Left ventricle myocardium inferior (tissue), 1 donor: Measurements from ENCODE around the gene ESF1. TPM values are rescaled to one million over a fixed set of nuclear protein-coding genes. Genes with fewer than 3 reads are reported as not detected.

Experiments used
- DNase-seq: peaks from one replicate; pipeline ENCODE4 v3.0.0-alpha.2; 2020
- H3K27ac ChIP-seq: fragments of 200-600 bp; replicated peaks from 2 replicates; pipeline ENCODE4 v1.8.0; 2021
- H3K27me3 ChIP-seq: fragments of 200-600 bp; 2 replicates; pipeline ENCODE4 v1.8.0; 2021; ENCODE audit warnings: low read depth
- H3K36me3 ChIP-seq: fragments of 200-600 bp; 2 replicates; pipeline ENCODE4 v1.8.0; 2021
- H3K4me1 ChIP-seq: fragments of 200-600 bp; 2 replicates; pipeline ENCODE4 v1.8.0; 2021
- H3K4me3 ChIP-seq: fragments of 200-600 bp; 2 replicates; pipeline ENCODE4 v1.8.0; 2021; ENCODE audit warnings: mild to moderate bottlenecking, moderate library complexity
- H3K9me3 ChIP-seq: fragments of 200-600 bp; replicated peaks from 2 replicates; pipeline ENCODE4 v1.8.0; 2021
- CTCF ChIP-seq: fragments of 200-600 bp; IDR thresholded peaks from 2 replicates; pipeline ENCODE4 v1.8.0; 2021; ENCODE audit warnings: antibody characterized with exemption, mild to moderate bottlenecking, borderline replicate concordance
- intact Hi-C: fragments of 100-400 bp; cut with micrococcal nuclease; formaldehyde crosslinking; loops from one replicate; pipeline ENCODE4 v1.11.0; 2022
- total RNA-seq: library from RNA; stranded (reverse); fragmentation: NEBNext Ultra II Directional; extraction: Animal tissue kit (Norgen Biotek cat#: 25700); gene quantifications from one replicate; pipeline ENCODE4 v1.2.1, GENCODE V29; 2021
- donor health status: DM: no; HTN: yes; CAD: no; lungs with severe emphysema.

ESF1 gene
- total RNA-seq, 1 donor from 2014 or later: 15.5 TPM

GRCh38 chr20:13718171-13718570, 66.5 kb downstream of the ESF1 start:
- no peak for TF ChIP-seq CTCF
- Histone ChIP-seq H3K4me3 (no peak overlapping the region), H3K36me3 (peaks cover 42% of the 10 kb centered on the region), H3K4me1 (no peaks in the 10 kb centered on the region), H3K27me3 (no peaks in the 10 kb centered on the region), H3K27ac (no peak overlapping the region), H3K9me3 (no peaks in the 10 kb centered on the region)
- DNase-seq: no peak
- intact Hi-C loops: no loop called here

DNA sequence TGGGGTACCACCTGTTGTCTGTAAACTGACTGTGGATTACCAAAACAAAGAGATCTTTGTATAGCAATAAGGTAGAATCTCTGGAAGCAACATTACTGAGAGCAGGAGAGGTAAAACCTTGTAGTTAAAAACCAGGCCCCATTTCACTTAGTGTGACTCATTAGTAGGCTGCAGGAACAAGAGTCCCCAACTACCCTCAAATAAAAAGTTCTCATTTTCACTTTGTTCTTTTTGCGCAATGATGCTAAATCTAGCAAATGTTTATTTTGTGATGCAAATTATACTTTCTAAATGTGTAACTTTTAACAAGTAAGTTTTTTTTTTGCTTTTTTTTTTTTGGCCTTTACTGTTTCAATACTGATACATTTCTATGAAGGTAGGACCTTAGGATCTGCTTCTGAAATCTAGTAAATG, 67.1 kb downstream of the ESF1 start:
- H3K9me3 ChIP-seq: no peaks in the 10 kb centered on the region
- intact Hi-C loops: no loop called here
- no peak for TF ChIP-seq CTCF
- no peaks in the 10 kb centered on the region for H3K27me3 ChIP-seq
- H3K4me1 ChIP-seq: no peaks in the 10 kb centered on the region
- no peak overlapping the region for H3K27ac ChIP-seq
- peaks cover 45% of the 10 kb centered on the region for H3K36me3 ChIP-seq
- no peak overlapping the region for H3K4me3 ChIP-seq
- DNase-seq: no peak

DNA sequence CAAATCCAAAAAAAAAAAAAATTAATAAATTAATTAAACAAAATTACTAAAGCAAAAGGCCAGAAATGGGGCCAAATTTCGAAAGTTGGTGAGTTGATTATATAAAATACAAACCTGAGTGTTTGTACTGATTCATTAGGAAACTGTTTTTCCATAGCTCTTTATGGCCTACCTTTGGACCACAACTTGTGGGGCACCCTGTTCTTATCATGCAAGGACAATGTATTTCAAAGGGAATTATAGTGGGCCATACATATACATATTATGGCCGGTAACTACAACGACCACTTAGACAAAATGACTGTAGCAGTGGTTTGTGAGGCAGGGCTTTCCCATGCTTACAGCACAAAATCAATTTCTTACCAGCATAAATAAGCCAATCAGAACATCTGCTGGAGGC, 69.5 kb downstream of the ESF1 start:
- no peaks in the 10 kb centered on the region for H3K4me1 ChIP-seq
- H3K27me3 ChIP-seq: no peaks in the 10 kb centered on the region
- no peak for TF ChIP-seq CTCF
- no peak for DNase-seq
- H3K9me3 ChIP-seq: peaks cover 16% of the 10 kb centered on the region
- H3K27ac ChIP-seq: no peak overlapping the region
- intact Hi-C loops: no loop called here
- H3K4me3 ChIP-seq: no peak overlapping the region
- peaks cover 52% of the 10 kb centered on the region for H3K36me3 ChIP-seq

DNA sequence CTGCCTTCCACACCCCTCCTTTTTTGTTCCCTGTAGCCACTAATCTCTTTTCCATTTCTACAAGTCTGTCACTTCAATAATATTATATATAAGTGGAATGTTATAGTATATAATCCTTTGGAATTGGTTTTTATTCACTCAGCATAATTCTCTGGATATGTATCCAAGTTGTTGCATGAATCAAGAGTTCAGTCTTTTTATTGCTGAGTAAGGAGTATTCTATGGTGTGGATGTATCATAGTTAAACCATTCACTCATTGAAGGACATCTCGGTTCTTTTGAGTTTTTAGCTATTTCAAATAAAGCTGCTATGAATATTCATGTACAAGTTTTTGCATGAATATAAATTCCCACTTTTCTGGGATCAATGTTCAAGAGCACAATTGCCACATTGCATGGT, 76.5 kb downstream of the ESF1 start:
- Histone ChIP-seq H3K27me3 (no peaks in the 10 kb centered on the region), H3K9me3 (peaks cover 16% of the 10 kb centered on the region), H3K36me3 (peaks cover 10% of the 10 kb centered on the region), H3K4me3 (no peak overlapping the region), H3K27ac (no peak overlapping the region), H3K4me1 (no peaks in the 10 kb centered on the region)
- no peak for DNase-seq
- intact Hi-C loops: no loop called here
- TF ChIP-seq CTCF: no peak

DNA sequence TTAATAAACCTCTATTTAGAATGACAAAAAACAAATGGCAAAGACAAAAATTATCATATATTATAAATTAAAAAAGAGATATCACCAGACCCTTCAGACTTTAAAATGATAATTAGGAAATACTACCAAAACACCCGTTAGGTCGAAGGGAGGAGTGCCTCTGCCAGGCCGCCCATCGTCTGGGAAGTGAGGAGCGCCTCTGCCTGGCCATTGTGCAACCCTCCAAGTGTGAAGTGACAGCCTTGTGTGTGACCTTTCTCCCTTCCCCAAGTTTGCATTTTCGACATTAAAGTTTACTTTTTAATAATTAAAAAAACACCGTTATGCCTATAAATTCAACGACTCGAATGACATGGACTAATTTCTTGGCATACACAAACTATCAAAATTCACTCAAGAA, 81.5 kb downstream of the ESF1 start:
- Histone ChIP-seq H3K9me3 (no peaks in the 10 kb centered on the region), H3K4me1 (no peaks in the 10 kb centered on the region), H3K36me3 (no peaks in the 10 kb centered on the region), H3K27me3 (no peaks in the 10 kb centered on the region), H3K27ac (no peak overlapping the region), H3K4me3 (no peak overlapping the region)
- no peak for TF ChIP-seq CTCF
- no peak for DNase-seq
- intact Hi-C loops: no loop called here

DNA sequence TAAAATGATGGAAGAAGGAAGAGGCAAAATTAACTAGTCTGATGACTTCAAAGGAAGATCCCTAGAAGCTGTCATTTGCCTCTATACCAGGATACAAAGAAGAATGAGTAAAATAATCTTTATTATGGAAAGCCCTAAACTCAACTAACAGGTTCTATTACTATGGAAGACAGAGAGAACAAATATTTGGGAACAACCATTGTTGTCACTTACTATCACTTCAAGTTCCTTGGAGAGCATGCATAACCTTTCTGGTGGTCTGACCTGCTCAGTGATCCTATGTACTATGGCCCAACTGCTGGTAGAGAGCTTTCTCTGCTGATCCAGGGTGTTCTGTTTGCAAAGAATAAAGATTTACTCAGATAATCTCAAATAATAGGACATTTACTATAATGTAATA, 83.2 kb downstream of the ESF1 start:
- no peak for DNase-seq

More for the DNA sequence above, 83.2 kb downstream of the ESF1 start:
- intact Hi-C loops: no loop called here
- H3K27me3 ChIP-seq: no peaks in the 10 kb centered on the region
- TF ChIP-seq CTCF: no peak
- no peak overlapping the region for H3K4me3 ChIP-seq
- H3K27ac ChIP-seq: no peak overlapping the region
- no peaks in the 10 kb centered on the region for H3K36me3 ChIP-seq
- no peaks in the 10 kb centered on the region for H3K4me1 ChIP-seq
- no peaks in the 10 kb centered on the region for H3K9me3 ChIP-seq
